Choroid plexus epithelial cell (primary cell): ENCODE results near the gene FCRLA.

Source experiments
- DNase-seq: peaks from one replicate; pipeline ENCODE4 v3.0.0-alpha.2; 2010; ENCODE audit warnings: low read depth
- H3K4me3 ChIP-seq: 2 replicates; pipeline ENCODE4 v1.5.1; 2011; ENCODE audit warnings: low read depth, mild to moderate bottlenecking, control low read depth, low read length, moderate library complexity
- CTCF ChIP-seq: conservative IDR thresholded peaks from 2 replicates; pipeline ENCODE4 v1.5.1; 2011; ENCODE audit warnings: low read depth, mild to moderate bottlenecking, control low read depth, inconsistent platforms, low read length, moderate library complexity

FCRLA gene

GRCh38 chr1:161726473-161727255 is 19.6 kb downstream of the FCRLA start:
- TF ChIP-seq CTCF: peak; percentile 5
- peak overlapping the region; percentile 67 for H3K4me3 ChIP-seq
- DNase-seq: peak; percentile 87

- no peak for TF ChIP-seq CTCF
- peak overlapping the region; percentile 67 for H3K4me3 ChIP-seq
- DNase-seq: peak; percentile 96
Observed at GRCh38 chr1:161727256-161727924, 20.4 kb downstream of the FCRLA start.

- no peak for DNase-seq
- no peak overlapping the region for H3K4me3 ChIP-seq
- TF ChIP-seq CTCF: no peak
Observed at GRCh38 chr1:161728376-161729226, 21.6 kb downstream of the FCRLA start.

- no peak for TF ChIP-seq CTCF
- no peak overlapping the region for H3K4me3 ChIP-seq
- peak; percentile 51 for DNase-seq
Observed at GRCh38 chr1:161730050-161730564, 23.1 kb downstream of the FCRLA start.

GRCh38 chr1:161731241-161731640 is 24.2 kb downstream of the FCRLA start:
- DNase-seq: no peak
- no peak overlapping the region for H3K4me3 ChIP-seq
- no peak for TF ChIP-seq CTCF

GRCh38 chr1:161731981-161732718 is 25.1 kb downstream of the FCRLA start:
- no peak for DNase-seq
- no peak overlapping the region for H3K4me3 ChIP-seq
- no peak for TF ChIP-seq CTCF
